GM19351 (cell line): Measurements from ENCODE around the gene GZF1.

Experiments
- ATAC-seq: cut with Tn5 transposase; IDR thresholded peaks from one replicate; pipeline ENCODE4 v1.9.1; 2021; ENCODE audit warnings: mild to moderate bottlenecking, moderate library complexity; ENCODE audit not compliant: unreplicated experiment

Gene GZF1

DNA sequence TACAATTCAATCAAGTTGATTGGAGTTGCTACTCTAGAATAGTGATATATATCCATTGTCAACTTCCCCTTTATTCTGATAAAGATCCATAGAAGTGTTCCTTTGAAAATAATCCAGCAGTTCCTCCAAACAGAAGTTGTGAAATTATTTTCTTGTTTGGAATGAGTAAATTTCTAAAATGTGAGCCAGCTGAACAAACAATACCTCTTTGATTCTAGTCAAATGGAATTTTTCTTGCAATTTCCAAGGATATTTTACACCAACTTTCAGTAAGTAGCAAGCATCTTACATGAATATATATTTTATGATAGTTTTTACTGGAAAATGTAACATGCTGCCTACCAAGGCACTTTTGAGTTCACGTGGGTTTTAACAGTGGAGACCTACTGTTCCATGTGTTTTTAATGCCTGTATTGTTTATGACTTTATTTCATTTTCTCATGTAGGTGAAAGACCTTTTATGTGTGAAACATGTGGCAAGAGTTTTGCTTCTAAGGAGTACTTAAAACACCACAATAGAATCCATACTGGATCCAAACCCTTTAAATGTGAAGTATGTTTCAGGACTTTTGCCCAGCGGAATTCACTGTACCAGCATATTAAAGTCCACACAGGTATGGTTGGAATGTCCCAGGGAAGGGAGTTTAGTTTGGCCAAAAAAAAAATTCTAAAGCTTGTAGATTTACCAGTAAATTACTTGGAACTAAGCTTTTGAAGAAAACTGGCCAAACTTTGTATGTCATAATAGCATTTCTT is 6.5 kb downstream of the GZF1 start:
- no peak for ATAC-seq

DNA sequence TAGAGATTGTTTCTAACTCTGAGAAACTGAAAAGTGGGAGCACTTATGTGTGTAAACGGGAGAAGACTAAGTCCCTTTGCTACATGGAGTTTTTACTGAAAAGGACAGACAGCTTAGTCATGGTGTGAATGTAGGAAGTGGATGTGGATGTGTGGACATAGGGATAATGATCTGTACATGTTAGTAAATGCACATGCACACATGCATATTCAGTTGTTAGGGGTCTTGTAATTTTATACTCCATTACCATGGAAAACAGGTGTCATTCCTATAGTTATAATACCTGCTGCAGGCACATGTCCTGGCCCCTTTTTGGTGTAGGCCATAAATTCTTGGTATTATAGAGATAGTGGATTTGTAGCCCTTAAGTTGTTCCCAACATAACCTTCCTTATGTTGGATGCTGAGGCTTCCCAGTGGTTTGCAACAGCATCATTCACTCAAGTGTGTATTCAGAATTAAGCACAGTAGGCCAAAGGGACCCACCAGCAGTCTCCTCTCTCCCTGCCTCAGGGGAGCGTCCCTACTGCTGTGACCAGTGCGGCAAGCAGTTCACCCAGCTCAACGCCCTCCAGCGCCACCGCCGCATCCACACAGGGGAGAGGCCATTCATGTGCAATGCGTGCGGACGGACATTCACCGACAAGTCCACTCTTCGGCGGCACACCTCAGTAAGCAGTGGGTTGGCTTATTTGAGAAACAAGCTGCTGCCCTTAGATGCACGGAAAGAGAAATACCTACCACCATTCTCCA is 7.3 kb downstream of the GZF1 start:
- ATAC-seq: no peak

DNA sequence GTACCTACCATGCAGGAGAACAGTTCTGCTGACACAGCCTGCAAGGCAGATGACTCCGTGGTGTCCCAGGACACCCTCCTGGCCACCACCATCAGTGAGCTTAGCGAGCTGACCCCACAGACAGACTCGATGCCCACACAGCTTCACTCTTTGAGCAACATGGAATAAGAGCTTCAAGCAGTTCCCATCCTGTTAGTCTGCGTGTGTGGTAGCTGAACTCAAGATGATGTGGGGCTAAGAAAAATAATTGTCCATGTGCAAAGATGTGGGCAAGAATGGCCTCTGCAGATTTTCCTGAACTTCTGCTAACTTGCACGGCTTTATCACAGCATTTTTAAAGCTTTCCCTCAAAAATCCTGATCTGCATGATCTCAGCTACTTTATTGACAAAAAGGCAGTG is 8.3 kb downstream of the GZF1 start:
- ATAC-seq: no peak

DNA sequence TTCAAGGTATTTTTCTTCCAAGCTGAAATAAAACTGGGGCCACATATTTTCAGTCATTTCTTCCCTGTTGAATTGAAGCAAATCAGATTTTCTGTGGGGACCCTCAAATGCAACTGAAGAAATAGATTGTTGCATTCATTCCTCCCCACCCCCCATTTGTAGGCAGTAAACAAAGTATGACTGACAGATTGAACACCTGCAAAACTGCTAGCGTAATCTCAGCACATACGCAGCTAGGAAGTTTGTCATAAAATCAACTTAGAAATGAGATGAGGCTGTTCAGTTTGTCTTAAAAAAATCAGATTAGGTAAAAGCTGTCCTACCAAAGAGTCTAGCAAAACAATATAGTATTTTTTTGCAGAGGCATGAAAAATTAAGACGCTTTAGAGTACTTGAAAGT is 8.9 kb downstream of the GZF1 start:
- no peak for ATAC-seq

DNA sequence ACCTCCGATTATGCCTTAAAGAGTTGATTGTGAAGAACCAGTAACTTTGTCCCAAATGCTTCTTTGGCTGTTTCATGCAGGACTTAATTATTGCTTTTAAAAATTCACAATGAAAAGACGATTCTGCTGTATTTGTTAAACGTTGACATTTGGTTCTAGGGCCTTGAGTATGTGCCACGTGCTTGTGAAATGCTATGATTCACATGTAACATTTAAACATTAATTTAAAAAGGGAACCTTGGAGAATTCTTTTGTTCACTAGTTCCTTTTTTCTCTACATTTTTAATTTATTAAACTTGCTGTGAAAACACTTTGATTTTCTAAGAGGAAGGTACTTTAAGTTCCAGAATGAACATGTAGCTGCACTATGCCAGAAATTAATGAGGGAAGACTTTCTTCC is 9.5 kb downstream of the GZF1 start:
- no peak for ATAC-seq

DNA sequence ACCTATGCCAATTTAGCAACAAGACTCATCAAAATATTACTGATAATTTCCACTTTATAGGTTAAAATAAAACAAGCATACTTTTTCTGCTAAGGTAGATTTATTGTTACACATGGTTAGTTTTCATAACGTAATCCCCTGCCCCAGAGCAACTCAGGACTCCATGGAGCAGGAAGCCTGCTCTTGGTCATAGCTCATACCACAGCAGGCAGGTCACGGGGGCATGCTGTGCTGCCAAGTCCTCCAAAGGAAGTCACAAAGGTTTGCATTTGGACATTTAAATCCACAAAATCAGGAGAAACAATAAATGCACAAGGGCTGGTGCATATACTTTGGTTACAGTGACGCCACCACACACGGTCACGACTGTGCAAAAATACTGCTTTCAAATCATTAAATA is 12.5 kb downstream of the GZF1 start:
- ATAC-seq: no peak

DNA sequence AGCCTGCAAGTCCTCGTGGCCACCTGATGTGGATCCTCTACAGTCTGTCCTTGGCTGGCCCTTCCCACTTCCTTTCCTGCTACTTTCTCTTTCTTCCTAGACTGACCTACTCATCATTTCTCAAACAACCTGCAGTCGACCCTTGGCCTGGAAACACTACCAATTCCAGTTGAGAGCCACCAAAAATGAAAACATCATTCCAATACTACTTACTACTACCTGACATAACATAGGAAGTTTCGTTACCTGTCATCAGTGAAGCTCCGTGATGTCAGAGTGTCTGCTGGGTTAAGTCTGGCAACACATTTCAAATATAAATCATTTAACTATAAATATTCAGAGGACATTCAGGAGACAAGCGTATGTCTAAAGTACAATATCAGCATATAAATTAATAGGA is 13.8 kb downstream of the GZF1 start:
- ATAC-seq: no peak

DNA sequence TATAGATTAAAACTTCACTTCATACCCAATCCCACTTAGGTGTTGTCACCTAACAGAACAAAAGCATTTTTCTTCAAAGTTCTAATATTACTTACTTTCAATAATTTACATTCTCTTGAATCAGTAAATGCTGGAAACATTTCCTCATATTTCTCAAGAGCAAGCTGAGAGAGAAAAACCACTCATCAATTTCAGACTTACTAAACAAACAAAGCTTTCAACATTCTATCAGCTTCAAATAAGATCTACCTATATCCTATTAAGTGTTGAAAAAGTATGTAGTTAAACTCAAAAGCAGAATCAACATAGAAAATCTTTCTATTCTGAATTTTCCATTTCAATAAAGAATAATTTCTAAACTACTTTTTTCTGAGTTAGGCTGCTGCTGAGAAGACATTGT is 17.8 kb downstream of the GZF1 start:
- ATAC-seq: no peak

DNA sequence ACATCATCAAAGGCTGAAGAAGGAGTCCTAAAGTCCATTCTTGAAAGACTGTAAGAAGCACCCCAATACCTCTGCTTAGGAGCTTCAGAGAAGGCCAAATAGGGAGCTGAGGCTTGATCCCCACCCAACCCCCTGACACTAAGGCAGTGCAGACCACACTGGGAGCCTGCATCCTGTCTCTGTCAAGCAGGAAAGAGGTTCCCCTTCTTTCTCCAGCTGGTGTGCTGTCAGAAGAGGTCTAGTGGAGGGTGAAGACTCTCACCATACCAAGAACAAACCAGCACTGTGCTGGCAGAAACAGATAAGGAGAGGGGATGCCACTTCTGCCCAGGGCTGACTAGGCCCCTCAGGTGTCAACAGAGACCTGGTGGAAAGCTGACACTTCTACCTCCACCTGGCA is 19.9 kb downstream of the GZF1 start:
- ATAC-seq: no peak

DNA sequence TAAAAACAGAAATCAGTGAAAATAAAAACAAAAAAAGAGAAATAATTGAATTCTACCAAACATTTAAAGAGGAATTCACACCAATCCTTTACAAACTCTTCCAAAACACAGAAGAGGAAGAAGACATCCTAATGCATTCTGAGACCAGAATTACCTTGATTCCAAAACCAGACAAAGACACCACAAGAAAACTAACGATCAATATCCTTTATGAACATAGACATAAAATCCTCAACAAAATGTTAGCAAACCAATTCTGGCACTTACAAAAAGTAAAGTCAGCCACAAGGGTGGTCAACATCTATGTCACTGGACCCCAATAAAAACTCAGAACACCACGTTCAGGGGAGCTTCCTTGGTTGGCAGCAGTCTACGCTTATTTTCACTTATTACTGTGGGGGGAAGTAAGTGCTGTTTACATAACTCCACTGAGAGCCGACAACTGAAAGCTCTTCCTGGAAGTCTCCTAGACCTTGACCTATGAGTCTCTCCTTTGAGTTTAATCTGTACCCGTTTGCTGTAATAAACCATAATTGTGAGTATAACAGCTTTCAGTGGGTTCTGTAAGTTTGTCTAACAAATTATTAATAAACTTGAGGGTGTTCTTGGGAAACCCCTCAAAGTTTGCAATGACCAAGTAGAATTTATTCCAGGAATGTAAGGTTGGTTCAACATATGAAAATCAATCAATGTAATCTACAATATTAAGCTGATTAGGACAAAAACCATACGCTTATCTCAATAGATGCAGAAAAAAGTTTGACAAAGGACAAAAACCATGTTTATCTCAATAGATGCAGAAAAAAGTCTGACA is 24.5 kb downstream of the GZF1 start:
- no peak for ATAC-seq

DNA sequence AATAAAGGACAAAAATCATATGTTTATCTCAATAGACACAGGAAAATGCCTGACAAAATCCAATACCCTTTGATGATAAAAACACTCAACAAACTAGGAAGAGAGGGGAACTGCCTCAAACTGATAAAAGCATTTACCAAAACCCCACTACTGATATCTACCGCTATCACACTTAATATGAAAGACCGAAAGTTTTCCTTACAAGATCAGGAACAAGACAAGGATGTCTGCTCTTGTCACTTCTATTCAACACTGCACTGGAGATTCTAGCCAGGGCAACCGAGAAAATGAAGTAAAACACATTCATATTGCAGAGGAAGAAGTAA is 25.1 kb downstream of the GZF1 start:
- ATAC-seq: no peak

DNA sequence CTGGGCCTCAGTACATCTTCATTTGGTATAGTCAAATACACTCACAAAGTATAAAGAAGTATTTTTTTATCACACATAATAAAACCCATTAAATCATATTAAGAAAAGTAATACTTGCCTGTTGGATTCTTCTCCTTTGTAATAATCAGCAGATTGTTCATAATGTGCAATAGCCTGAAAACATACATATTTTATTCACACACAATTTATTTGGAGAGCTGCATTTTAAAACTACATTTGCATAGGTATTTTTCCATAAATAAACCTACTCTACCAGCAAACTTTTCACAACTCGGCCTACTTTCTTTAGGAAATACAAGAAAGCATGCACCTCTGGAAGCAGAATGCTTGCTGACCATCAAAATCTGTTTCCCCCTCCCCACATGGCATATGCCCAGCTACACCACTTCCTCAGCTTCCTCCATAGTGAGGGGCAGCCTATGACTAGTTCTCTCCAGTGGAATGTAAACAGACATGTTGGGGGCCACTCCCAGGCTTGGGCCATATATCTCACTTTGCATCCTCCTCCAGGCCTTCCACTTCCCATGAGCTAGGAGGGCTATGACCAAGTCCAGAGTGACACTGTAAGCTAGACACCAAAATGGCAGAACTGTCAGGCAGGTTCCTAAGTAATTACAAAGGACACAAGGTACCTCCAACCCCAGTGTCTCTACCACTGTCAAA is 28.3 kb downstream of the GZF1 start:
- no peak for ATAC-seq

DNA sequence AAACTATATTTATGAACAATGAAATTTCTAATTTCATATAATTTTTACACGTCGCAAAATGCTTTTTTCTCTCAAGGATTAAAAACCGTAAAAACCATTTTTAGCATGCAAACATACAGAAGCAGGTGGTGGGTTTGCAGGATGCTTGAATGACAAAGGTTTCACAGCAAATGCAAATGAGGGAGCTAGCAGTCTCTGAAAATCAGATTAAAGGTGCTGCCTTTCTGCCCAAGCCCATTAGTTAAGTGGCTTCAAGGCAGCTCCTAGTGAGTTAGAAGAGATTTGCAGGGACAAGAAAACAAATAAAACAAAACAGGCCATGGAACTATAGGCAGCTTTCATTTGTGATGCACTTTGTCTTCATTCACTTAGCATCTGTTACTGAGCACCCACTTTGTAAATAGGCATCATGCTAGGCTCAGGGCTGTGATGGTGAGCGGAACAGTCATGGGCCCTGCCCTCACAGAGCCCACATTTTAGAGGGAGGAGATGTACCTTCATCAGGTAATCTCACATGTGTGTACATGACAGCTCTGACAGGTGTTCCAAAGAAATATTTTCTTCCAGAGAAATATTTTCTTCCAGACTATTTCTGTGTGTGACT is 29.8 kb downstream of the GZF1 start:
- no peak for ATAC-seq

DNA sequence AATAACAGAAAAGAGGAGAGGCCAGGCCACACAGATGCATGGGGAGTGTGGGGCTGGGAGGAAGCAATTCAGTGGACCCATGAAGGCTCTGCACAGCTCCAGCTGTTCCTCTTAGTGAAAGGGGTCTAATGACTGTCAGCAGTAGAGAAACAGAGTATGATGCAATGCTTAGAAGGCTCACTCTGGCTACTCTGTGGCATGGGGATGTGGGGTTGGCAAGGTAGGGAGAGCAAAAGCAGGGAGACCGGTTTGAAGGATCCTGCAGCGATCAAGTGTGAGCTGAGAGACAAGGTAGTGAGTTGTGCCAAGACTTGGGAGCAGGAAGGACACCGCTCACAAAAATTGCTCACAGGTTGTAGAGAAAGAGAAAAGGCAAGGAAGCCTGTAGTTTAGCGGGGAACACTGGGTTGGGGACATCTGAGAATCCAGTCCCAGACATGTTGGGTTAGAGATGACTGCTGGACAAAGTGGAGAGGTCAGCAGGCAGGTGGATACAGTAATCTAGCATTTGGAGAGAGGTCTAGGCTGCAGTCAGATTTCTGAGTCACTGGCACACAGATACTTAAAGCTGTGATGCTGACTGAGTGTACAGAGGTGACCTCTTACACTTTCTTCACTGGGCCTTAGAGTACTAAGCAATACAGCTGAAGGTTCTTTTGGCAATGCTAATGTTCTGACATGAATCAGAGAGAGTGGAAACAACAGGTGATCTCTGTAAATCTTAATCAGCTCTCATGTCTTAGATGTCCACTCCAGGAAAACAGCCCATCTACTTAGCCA is 32.2 kb downstream of the GZF1 start:
- ATAC-seq: no peak

DNA sequence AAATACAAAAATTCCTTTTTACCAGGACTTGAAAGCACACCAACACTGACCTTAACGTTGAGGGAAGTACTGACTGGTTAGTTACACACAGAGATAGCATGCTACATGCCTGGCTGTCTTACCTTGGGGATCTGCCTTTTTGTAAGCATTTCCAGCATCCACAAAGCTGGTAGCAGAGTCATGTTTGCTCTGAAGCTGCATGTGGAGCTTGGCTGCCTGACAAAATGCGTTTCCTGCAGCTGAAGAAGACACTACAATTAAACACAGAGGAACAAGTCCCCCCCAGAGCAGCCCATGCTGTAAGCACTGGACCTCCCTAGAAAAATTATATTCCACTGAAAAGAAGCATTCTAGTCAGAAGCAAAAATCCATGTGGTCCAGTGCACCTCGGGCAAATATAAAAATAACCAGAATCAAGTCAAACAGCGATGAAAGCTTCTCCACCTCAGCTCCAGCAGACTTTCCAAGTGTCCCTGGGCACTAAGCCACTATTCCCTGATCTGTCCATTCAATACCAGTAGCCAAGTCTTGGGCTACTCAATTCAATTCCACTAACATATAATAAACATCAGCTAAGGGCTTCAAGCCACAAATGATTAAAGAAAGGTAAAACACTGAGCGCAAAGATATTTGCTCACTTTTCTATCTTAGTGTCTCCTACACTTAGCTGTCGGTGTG is 35.1 kb downstream of the GZF1 start:
- ATAC-seq: no peak

DNA sequence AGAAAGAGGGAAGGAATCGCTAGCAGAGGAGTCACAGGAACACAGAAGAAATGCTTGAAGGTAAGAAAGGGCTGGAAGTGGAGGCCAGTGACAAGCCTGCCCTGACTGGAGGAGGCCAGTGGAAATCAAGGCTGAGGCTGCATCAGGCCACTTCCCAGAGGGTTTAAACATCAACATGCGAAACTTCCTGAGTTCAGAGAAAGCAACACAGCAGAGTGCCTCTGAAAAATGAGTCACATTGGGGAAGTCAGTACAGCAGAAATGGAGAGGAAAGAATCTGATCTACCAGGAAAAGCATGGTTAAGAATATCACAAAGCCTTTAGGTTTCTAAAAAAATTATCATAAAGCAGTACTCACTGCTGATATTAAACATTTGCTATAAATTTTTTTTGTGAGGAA is 36.0 kb downstream of the GZF1 start:
- ATAC-seq: no peak

DNA sequence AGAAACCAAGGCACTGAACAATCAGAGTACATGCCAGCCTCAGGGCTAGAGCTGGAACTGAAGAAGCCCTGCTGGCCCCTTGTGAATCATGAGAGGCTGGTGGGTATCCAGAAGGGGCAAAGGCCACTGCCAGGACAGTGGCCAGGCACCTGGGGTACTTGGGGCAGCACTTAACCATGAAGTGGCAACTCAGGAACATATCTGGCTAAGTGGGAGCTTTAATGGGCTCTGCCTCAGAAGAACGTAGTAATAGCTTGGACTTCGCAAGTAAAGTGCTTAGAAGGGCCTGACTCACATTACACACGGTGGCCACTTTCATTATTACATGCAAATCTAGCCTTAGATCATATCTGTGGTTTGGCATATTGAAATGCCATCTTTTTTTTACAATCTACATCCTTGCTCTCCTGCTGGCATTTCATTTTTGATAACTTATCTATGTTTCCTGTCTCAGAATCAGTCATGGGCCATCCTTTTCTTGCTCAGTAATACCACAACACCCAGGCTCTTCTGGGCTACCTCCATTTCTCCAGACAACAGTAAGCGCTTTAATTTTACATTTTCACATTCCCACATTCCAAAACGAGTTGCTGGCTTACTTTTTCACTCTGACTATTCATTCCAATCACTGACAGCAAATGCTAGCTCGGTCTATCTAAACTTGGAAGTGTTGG is 37.7 kb downstream of the GZF1 start:
- ATAC-seq: peak; percentile 90

DNA sequence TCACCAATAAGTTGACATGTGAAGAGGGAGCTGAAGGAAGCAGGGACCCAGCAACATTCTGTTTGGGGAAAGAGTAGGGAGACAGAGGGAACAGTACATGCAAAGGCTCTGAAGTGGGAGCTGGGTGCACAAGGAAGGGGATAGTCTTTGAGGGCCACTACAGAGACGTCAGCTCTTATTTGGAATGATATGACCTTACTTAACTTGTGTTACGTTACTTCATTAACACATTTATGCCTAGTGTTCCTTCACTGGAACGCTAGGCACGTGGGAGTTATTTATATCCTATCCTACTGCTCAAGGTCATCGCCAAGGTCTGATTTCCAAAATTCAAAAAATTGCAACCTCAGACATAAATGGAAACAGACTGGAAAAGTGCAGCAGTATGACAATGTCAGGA is 39.1 kb downstream of the GZF1 start:
- ATAC-seq: no peak

DNA sequence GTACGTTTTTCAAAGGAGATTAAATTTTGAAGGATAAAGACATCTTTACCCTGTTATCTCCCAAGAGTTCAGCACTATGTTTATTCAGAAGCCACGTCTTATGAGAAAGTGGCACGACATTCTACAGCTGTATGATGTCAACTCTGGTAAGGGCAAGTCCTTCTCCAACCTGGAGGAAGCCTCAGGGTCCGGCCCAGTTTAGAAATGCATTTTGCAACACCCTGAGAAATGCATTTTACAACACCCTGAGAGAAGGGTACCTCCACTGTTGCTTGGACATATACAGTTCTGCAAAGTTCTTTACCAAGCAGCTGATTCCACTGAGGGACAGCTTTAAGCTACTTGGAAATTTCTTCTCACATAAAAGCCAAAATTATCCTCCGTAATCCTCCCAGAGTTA is 41.8 kb downstream of the GZF1 start:
- no peak for ATAC-seq
